Smooth muscle cell (in vitro differentiated cells): ENCODE measurements around the gene NCAPG2. TPM values are rescaled to one million over a fixed set of nuclear protein-coding genes. Genes with fewer than 3 reads are reported as not detected.
A peak's percentile ranks its signal among the peaks of the same experiment; 100 is the strongest.

Experiments used
- DNase-seq: peaks from one replicate; lab custom pipeline; 2025; ENCODE audit not compliant: unreplicated experiment; lab: John Stamatoyannopoulos, UW
- H2AFZ ChIP-seq: fragments of 200-600 bp; sonication (generic); 2 replicates; pipeline ENCODE4 v1.6.0; 2016; ENCODE audit warnings: antibody characterized with exemption, low read depth, mild to moderate bottlenecking
- H3F3A ChIP-seq: fragments of 200-600 bp; sonication (generic); 2 replicates; pipeline ENCODE4 v1.6.0; 2017; ENCODE audit warnings: antibody characterized with exemption, low read depth
- H3K27ac ChIP-seq: fragments of 200-600 bp; sonication (generic); 2 replicates; pipeline ENCODE4 v1.5.1; 2016; ENCODE audit warnings: low read depth, mild to moderate bottlenecking
- H3K27me3 ChIP-seq: fragments of 200-600 bp; sonication (generic); 2 replicates; pipeline ENCODE4 v1.6.1; 2016; ENCODE audit warnings: low read depth, mild to moderate bottlenecking
- H3K36me3 ChIP-seq: fragments of 200-600 bp; sonication (generic); 2 replicates; pipeline ENCODE4 v1.5.1; 2016; ENCODE audit warnings: low read depth
- H3K4me1 ChIP-seq: fragments of 200-600 bp; sonication (generic); 2 replicates; pipeline ENCODE4 v1.5.1; 2016; ENCODE audit warnings: low read depth
- H3K4me2 ChIP-seq: fragments of 200-600 bp; sonication (generic); 2 replicates; pipeline ENCODE4 v1.6.0; 2016; ENCODE audit warnings: mild to moderate bottlenecking
- H3K4me3 ChIP-seq: fragments of 200-600 bp; sonication (generic); 2 replicates; pipeline ENCODE4 v1.5.1; 2016; ENCODE audit warnings: mild to moderate bottlenecking
- H3K79me2 ChIP-seq: fragments of 200-600 bp; sonication (generic); 2 replicates; pipeline ENCODE4 v1.6.0; 2016; ENCODE audit warnings: low read depth, mild to moderate bottlenecking
- H3K9ac ChIP-seq: fragments of 200-600 bp; sonication (generic); 2 replicates; pipeline ENCODE4 v1.6.0; 2016; ENCODE audit warnings: low read depth
- H3K9me3 ChIP-seq: fragments of 200-600 bp; sonication (generic); replicated peaks from 2 replicates; pipeline ENCODE4 v1.5.1; 2016; ENCODE audit warnings: low read depth
- H4K20me1 ChIP-seq: fragments of 200-600 bp; sonication (generic); 2 replicates; pipeline ENCODE4 v1.6.0; 2016; ENCODE audit warnings: low read depth
- WGBS: methylation state at CpG from one replicate; pipeline ENCODE4 v1.1.7; 2016; ENCODE audit warnings: low lambda C conversion rate; 5-methylcytosine and 5-hydroxymethylcytosine counted together
- polyA plus RNA-seq: library from polyadenylated mRNA; unstranded; fragments of >200 nt; fragmentation: Nextera tagmentation; extraction: Ambion mirVana; gene quantifications from 2 replicates; pipeline ENCODE4 v1.2.1, GENCODE V29; 2016
- total RNA-seq: library from RNA; depleted of rRNA; stranded (reverse); fragments of >200 nt; gene quantifications from 2 replicates; pipeline ENCODE4 v1.2.3, GENCODE V29; 2014
- TF ChIP-seq, protein P1 (sequence below): fragments of 200-600 bp; sonication (generic); IDR thresholded peaks from 2 replicates; pipeline ENCODE4 v1.5.1; 2017; ENCODE audit warnings: borderline replicate concordance, mild to moderate bottlenecking, antibody characterized with exemption; ENCODE audit not compliant: insufficient read depth, poor library complexity, severe bottlenecking

NCAPG2 gene
- total and polyA plus RNA-seq, 2 experiments from 2014 or later = 9.9 to 12.5 TPM

DNA sequence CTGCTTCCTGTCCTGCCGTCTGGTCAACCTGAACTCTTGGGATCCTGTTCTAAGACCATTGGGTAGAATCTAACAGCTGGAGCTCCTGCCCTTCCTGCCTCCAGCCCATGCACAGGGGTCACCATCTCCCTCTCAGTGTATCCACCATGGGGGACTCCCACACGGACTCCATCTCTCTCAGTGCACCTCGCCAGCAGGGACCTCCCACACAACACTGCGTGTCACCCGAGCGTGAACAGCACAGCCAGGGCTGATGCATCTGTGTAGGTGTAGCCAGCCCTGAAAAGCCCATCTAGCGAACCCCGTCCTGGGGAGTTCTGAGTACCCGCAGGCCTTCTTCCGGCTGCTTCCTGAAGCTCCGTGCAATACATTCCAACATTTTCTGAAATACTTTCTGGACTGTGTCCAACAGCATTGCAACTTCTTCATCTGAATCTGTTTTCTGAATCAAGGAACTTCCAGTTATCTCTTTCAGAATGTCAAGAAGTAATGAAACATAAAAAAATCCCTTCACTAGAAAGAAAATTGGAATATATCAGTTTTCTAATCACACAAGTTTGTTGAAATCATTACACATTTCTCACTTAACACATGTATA lies 52.5 kb downstream of the NCAPG2 start:
- Histone ChIP-seq H3K9ac (no peak overlapping the region), H2AFZ (no peak overlapping the region), H3K27me3 (no peaks in the 10 kb centered on the region), H4K20me1 (no peaks in the 10 kb centered on the region), H3K79me2 (no peaks in the 10 kb centered on the region), H3F3A (no peaks in the 10 kb centered on the region), H3K36me3 (no peaks in the 10 kb centered on the region), H3K4me1 (peaks cover 8% of the 10 kb centered on the region), H3K27ac (no peak overlapping the region), H3K4me3 (no peak overlapping the region), H3K9me3 (no peaks in the 10 kb centered on the region), H3K4me2 (no peak overlapping the region)
- 93% methylated on average over 11 of the region's 11 CpGs for WGBS
- no peak for DNase-seq
- TF ChIP-seq, protein P1, sequence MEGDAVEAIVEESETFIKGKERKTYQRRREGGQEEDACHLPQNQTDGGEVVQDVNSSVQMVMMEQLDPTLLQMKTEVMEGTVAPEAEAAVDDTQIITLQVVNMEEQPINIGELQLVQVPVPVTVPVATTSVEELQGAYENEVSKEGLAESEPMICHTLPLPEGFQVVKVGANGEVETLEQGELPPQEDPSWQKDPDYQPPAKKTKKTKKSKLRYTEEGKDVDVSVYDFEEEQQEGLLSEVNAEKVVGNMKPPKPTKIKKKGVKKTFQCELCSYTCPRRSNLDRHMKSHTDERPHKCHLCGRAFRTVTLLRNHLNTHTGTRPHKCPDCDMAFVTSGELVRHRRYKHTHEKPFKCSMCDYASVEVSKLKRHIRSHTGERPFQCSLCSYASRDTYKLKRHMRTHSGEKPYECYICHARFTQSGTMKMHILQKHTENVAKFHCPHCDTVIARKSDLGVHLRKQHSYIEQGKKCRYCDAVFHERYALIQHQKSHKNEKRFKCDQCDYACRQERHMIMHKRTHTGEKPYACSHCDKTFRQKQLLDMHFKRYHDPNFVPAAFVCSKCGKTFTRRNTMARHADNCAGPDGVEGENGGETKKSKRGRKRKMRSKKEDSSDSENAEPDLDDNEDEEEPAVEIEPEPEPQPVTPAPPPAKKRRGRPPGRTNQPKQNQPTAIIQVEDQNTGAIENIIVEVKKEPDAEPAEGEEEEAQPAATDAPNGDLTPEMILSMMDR = no peak

DNA sequence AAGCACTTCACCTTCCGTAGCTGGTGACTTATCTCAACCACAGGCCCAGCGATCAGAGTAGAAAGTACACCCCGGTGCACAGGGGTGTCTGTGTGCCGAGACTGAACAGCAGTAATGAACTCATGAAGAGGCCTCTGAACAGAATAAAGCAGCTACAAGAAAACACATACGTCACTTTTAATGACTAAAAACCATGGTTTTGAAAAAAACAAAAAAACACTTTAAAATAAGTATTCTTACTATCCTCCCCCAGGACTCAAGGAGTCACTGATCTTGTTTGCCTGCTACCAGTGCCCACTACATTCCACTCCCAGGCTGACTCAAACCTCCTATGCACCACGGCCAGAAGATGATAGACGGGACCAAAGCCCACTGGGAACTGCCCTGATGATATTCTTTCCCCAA lies 53.8 kb downstream of the NCAPG2 start:
- no peak for DNase-seq

DNA sequence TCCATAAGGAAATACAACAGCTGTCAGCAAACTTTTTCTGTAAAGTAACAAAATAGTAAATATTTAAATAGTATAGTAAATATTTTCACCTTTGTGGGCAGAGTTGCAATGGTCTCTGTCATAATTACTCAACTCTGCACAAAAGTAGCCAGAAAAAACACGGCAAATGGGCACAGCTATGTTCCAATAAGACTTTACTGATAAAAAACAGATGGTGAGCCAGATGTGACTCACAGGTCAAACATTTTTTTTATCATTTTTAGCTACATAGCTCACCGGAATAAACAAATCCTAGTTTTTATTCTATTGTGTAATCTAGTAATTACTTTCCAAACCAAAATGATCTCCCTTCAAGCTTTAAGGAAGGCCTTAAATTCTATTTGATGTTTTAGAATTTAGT lies 55.3 kb downstream of the NCAPG2 start:
- Histone ChIP-seq H3K4me3 (no peak overlapping the region), H3K36me3 (no peaks in the 10 kb centered on the region), H3F3A (no peaks in the 10 kb centered on the region), H3K4me2 (peak overlapping the region; percentile 49), H4K20me1 (no peaks in the 10 kb centered on the region), H3K79me2 (no peaks in the 10 kb centered on the region), H3K9me3 (no peaks in the 10 kb centered on the region), H3K9ac (no peak overlapping the region), H2AFZ (no peak overlapping the region), H3K27me3 (no peaks in the 10 kb centered on the region), H3K4me1 (peaks cover 8% of the 10 kb centered on the region), H3K27ac (peak overlapping the region; percentile 73)
- no peak for DNase-seq
- TF ChIP-seq, protein P1 = no peak
- 5% methylated on average over 2 of the region's 2 CpGs for WGBS

More for the DNA sequence above, 53.8 kb downstream of the NCAPG2 start:
- Histone ChIP-seq H3K9me3 (no peaks in the 10 kb centered on the region), H3K27ac (peak overlapping the region; percentile 73), H3K36me3 (no peaks in the 10 kb centered on the region), H3K27me3 (no peaks in the 10 kb centered on the region), H3K4me3 (no peak overlapping the region), H3K79me2 (no peaks in the 10 kb centered on the region), H3F3A (no peaks in the 10 kb centered on the region), H4K20me1 (no peaks in the 10 kb centered on the region), H3K4me2 (peak overlapping the region; percentile 49), H3K4me1 (peaks cover 8% of the 10 kb centered on the region), H2AFZ (no peak overlapping the region), H3K9ac (peak overlapping the region; percentile 7)
- TF ChIP-seq, protein P1 = no peak
- WGBS = 39% methylated on average over 7 of the region's 7 CpGs

DNA sequence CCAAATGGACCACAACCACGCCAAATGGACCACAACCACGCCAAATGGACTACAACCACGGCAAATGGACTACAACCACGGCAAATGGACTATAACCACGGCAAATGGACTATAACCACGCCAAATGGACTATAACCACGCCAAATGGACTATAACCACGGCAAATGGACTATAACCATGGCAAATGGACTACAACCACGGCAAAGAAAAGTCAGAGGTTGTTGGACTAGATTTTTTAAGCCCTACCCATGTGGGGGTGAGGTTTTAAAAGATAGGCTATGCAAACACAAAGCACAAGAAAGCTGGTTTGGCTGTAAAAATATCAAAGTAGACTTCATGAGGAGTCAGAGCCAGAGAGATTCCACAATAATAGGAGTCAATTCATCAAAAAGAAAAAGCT lies 55.8 kb downstream of the NCAPG2 start:
- Histone ChIP-seq H3K36me3 (no peaks in the 10 kb centered on the region), H3K27me3 (no peaks in the 10 kb centered on the region), H3K79me2 (no peaks in the 10 kb centered on the region), H3K4me3 (no peak overlapping the region), H4K20me1 (no peaks in the 10 kb centered on the region), H3K4me2 (peak overlapping the region; percentile 49), H3K9me3 (no peaks in the 10 kb centered on the region), H3K27ac (peak overlapping the region; percentile 73), H2AFZ (no peak overlapping the region), H3K4me1 (peaks cover 8% of the 10 kb centered on the region), H3F3A (no peaks in the 10 kb centered on the region), H3K9ac (no peak overlapping the region)
- 90% methylated on average over 9 of the region's 9 CpGs for WGBS
- no peak for DNase-seq
- TF ChIP-seq, protein P1 = no peak
